Heart left ventricle (tissue), 13 donors: ENCODE results near the gene SECTM1.

Experiments
- POLR2A ChIP-seq, 2 donors: fragments of 450-650 bp; IDR thresholded peaks; one replicate each; pipeline ENCODE4 v1.6.1; 2017; ENCODE audit warnings: antibody characterized with exemption in 2 of 2, mild to moderate bottlenecking in 2 of 2, moderate library complexity in 2 of 2
- TF ChIP-seq, protein P1 (sequence below), 12 donors: fragments of 200-600 bp; sonication (generic) in 4 of 12; IDR thresholded peaks; one replicate each; pipeline versions ENCODE4 v1.5.0 to v1.8.0; 2018 to 2022; ENCODE audit warnings: antibody characterized with exemption in 12 of 12, mild to moderate bottlenecking in 5 of 12
- donor health status: ischemic (EF 13 %, LVEDD 7.1; RV severe dilation, severe dysfunction).
- donor health status: DM: no; HTN: yes; CAD: no.
- donor health status: DM: no; HTN: no; CAD: no.
- donor health status: ischemic (EF 25% LVEDD 6.9; RV normal size, moderate dysfunction).
- donor health status: ischemic (EF 25% LVEDD 5.7; RV mildly dilated, moderate dysfunction).
- donor health status: ischemic (EF 35%, LVEDD 5.7; RV mildly dilated, moderate dysfunction).
- donor health status: nonischemic (EF 11% LVEDD 7.7; RV severe dilation, severe dysfunction).
- donor health status: DM: yes; HTN: yes; CAD: no.
- donor health status: PGD.
- donor health status: ischemic (EF 29% LVEDD 5.4; RV normal size, mild dysfunction).
- donor health status: nonischemic (EF 23%, LVEDD 6.1; RV moderate dilation, normal function).

GRCh38 chr17:82280537-82280936 is 53.0 kb downstream of the SECTM1 start:
- TF ChIP-seq, protein P1, sequence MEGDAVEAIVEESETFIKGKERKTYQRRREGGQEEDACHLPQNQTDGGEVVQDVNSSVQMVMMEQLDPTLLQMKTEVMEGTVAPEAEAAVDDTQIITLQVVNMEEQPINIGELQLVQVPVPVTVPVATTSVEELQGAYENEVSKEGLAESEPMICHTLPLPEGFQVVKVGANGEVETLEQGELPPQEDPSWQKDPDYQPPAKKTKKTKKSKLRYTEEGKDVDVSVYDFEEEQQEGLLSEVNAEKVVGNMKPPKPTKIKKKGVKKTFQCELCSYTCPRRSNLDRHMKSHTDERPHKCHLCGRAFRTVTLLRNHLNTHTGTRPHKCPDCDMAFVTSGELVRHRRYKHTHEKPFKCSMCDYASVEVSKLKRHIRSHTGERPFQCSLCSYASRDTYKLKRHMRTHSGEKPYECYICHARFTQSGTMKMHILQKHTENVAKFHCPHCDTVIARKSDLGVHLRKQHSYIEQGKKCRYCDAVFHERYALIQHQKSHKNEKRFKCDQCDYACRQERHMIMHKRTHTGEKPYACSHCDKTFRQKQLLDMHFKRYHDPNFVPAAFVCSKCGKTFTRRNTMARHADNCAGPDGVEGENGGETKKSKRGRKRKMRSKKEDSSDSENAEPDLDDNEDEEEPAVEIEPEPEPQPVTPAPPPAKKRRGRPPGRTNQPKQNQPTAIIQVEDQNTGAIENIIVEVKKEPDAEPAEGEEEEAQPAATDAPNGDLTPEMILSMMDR (IDR thresholded peaks at IDR 0.05), result no peak
- no peak for TF ChIP-seq POLR2A (IDR thresholded peaks at IDR 0.05)
